ENCODE results near the gene RASAL1. TPM values are rescaled to one million over a fixed set of nuclear protein-coding genes. Genes with fewer than 3 reads are reported as not detected.

Gene RASAL1
- total RNA-seq, 4 donors from 2014 or later = not detected

GRCh38 chr12:113064395-113065125 is 71.0 kb downstream of the RASAL1 start:
- TF ChIP-seq CTCF (IDR thresholded peaks at IDR 0.05; ENCODE audit: low read depth) = no peak

GRCh38 chr12:113063396-113064350 is 71.9 kb downstream of the RASAL1 start:
- no peak for TF ChIP-seq CTCF (IDR thresholded peaks at IDR 0.05; ENCODE audit: low read depth)

- no peak for TF ChIP-seq CTCF (IDR thresholded peaks at IDR 0.05; ENCODE audit: low read depth)
Measured at GRCh38 chr12:113062502-113063395, 72.8 kb downstream of the RASAL1 start.

GRCh38 chr12:113061061-113061694 is 74.4 kb downstream of the RASAL1 start:
- TF ChIP-seq CTCF (IDR thresholded peaks at IDR 0.05; ENCODE audit: low read depth) = no peak

- no peak for TF ChIP-seq CTCF (IDR thresholded peaks at IDR 0.05; ENCODE audit: low read depth)
Measured at GRCh38 chr12:113060336-113060960, 75.1 kb downstream of the RASAL1 start.

GRCh38 chr12:113059071-113059595 is 76.4 kb downstream of the RASAL1 start:
- TF ChIP-seq CTCF (IDR thresholded peaks at IDR 0.05; ENCODE audit: low read depth) = no peak
